Subcutaneous adipose tissue (tissue), 4 donors: Measurements from ENCODE around the gene VAV1. TPM values are rescaled to one million over a fixed set of nuclear protein-coding genes. Genes with fewer than 3 reads are reported as not detected.

Source experiments
- CTCF ChIP-seq: fragments of 450-650 bp; IDR thresholded peaks from one replicate; pipeline ENCODE4 v1.5.1; 2016; ENCODE audit warnings: low read depth, mild to moderate bottlenecking, control low read depth, antibody characterized with exemption, moderate library complexity
- total RNA-seq, 4 donors: library from RNA; depleted of rRNA; stranded (reverse); fragments of >200 nt; gene quantifications; one replicate each; pipeline ENCODE4 v1.1.0, GENCODE V29; 2016

VAV1 gene
- total RNA-seq, 4 donors from 2014 or later: 6.4 to 16.8 (median 11.2) TPM

GRCh38 chr19:6729573-6730152, 42.8 kb upstream of the VAV1 start:
- TF ChIP-seq CTCF: no peak

DNA sequence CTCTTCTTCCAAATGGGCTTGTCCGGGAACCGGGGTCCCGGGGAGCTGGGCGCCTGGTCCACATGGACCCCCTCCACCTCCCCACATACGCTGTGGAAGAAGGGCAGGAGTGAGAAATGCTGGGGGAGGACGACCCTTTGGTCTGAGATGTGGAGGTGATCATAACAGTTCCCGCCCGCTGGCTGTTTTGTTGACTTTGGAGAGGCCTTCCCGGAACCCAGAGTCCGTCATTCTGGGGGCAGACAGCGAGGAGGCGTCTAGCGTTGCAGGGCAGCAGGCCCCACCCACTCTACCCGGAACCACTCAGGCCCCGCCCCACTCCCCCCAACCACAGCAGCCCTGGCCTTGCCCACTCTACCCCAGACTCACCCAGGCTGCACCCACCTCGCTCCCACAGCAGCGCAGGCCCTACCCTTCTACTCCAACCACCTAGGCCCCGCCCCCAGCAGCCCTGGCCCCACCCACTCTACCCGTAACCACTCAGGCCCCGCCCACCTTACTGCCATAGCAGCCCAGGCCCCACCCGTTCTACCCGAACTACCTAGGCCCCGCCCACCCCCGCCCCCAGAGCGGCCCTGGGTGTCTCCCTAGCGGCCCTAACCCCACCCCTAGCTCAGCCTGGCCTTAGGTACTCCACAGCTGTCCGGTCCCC, 42.2 kb upstream of the VAV1 start:
- no peak for TF ChIP-seq CTCF

DNA sequence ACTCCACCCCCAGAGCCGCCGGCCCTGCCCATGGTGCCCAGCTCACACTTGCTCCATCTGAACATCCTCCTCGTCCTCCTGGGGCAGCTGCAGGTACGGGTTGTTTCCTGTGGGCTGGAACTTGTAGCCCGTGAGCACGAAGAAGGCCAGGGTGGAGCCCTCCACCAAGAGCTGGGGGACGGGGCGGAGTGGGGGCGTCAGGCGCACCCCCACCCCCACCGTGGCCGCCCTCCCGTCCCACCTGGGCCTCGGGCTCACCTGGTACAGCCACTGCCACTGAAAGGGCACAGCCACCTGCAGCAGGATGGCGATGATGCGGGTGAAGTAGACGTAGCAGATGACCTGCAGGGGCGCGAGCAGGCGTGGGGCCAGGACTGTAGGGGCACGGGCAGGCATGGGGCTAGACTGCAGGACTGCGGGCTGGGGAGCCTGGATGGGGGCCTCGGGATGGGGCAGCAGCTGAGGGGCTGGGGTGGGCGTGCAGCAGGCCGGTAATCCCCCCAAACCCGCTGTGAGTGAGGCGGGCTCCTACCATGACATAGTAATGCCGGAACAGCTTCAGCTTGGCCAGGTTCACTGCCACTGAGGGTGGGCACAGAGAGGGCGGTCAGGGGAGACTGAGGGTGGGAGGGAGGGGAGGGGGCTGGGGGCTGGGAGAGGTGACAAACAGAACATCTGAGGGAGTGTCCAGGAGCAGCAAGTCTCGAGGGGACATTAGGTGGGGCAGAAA, 41.4 kb upstream of the VAV1 start:
- no peak for TF ChIP-seq CTCF

- TF ChIP-seq CTCF: no peak
Observed at GRCh38 chr19:6731822-6732221, 40.7 kb upstream of the VAV1 start.

- no peak for TF ChIP-seq CTCF
Observed at GRCh38 chr19:6732803-6733337, 39.6 kb upstream of the VAV1 start.

DNA sequence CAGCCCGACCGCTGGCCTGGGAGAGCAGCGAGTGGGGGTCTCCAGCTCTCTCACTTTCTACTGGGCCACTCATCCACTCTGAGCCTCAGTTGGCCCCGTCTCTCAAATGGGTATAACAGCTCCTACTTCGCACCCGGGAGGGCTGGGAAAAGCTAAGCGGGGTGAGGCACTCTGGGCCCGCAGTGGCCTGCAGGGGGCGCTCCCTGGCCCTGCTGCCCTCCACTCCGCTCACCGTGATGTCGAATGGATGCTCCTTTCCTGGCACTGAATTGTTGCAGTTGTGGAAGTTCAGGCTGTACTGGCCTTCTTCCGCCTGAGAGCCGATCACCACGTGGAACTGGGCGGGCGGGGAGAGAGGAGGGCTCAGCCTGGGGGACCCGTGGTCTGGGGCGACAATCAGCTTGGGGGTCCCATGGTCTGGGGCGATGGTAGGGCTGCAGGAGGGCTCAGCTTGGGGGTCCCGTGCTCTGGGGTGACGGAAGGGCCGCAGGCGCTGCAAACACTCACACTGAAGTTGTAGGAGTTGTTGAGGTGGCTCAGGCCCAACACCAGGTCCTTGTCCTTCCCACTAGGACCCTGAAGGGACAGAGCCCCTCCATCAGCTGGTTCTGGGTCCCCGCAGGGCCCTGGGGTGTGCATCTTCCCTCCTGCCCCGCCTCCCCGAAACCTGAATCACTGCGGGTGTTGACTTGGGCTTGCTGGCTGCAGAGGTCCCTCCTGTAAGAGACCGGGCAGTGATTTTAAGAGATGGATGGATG, 39.0 kb upstream of the VAV1 start:
- no peak for TF ChIP-seq CTCF
